Bronchial epithelial cell (primary cell): ENCODE measurements around the gene RABGAP1L. TPM values are rescaled to one million over a fixed set of nuclear protein-coding genes. Genes with fewer than 3 reads are reported as not detected.
A peak's percentile ranks its signal among the peaks of the same experiment; 100 is the strongest.

Source experiments
- DNase-seq: peaks from one replicate; pipeline ENCODE4 v3.0.0-alpha.2; 2010; ENCODE audit warnings: low read depth
- FAIRE-seq: peaks from 2 replicates; lab custom pipeline; 2011; peaks lifted over from hg19 to GRCh38; lab: Jason Lieb, UNC
- H3K27me3 ChIP-seq: 2 replicates; pipeline ENCODE4 v1.5.1; 2011; ENCODE audit warnings: low read length; ENCODE audit not compliant: control insufficient read depth, insufficient read depth
- H3K36me3 ChIP-seq: 2 replicates; pipeline ENCODE4 v1.5.1; 2011; ENCODE audit warnings: low read length; ENCODE audit not compliant: control insufficient read depth, insufficient read depth
- H3K4me3 ChIP-seq: 2 replicates; pipeline ENCODE4 v1.5.1; 2011; ENCODE audit warnings: mild to moderate bottlenecking, low read depth, low read length, control low read depth
- total RNA-seq: library from RNA; depleted of rRNA; stranded (reverse); fragments of >200 nt; gene quantifications from 2 replicates; pipeline ENCODE4 v1.2.1, GENCODE V29; 2014
- TF ChIP-seq, protein P1 (sequence below): IDR thresholded peaks from 2 replicates; pipeline ENCODE4 v1.5.1; 2011; ENCODE audit warnings: mild to moderate bottlenecking, moderate library complexity, low read length, control low read depth, inconsistent platforms; ENCODE audit not compliant: insufficient read depth, severe bottlenecking

RABGAP1L gene
- total RNA-seq, 1 donor from 2014 or later: 37.4 TPM

DNA sequence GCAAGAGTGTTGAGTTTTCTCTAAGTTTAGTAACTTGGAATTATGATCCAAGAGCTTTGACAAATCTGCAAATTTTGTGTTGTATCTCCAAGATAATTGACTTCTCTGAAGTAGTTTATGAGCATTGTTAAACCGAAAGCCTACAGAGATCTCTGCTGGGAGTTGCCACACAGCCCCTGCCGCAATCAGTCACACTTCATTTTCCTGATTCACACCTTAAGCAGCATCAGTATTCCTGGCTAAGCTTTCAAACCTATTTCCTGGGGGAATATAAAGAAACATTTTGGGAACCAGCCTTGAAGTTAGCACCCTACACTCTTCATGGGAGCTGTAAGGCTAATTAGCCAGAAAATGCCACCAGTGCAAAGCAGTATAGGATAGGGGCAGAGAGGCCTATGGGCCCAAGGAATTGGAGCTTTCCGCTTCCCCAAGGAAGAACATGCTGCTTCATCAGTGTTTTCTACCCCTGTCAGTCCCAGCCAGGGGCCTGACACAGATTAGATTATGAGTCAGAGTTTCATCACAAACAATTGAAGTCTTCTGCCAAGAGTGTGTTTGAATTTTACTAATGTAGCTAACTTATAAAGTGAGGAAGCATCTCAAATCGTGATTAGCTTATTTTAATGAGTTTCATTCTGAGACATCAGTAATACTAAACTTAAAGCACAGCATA, 817.3 kb downstream of the RABGAP1L start:
- H3K36me3 ChIP-seq: no peaks in the 10 kb centered on the region
- TF ChIP-seq, protein P1, sequence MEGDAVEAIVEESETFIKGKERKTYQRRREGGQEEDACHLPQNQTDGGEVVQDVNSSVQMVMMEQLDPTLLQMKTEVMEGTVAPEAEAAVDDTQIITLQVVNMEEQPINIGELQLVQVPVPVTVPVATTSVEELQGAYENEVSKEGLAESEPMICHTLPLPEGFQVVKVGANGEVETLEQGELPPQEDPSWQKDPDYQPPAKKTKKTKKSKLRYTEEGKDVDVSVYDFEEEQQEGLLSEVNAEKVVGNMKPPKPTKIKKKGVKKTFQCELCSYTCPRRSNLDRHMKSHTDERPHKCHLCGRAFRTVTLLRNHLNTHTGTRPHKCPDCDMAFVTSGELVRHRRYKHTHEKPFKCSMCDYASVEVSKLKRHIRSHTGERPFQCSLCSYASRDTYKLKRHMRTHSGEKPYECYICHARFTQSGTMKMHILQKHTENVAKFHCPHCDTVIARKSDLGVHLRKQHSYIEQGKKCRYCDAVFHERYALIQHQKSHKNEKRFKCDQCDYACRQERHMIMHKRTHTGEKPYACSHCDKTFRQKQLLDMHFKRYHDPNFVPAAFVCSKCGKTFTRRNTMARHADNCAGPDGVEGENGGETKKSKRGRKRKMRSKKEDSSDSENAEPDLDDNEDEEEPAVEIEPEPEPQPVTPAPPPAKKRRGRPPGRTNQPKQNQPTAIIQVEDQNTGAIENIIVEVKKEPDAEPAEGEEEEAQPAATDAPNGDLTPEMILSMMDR: no peak
- FAIRE-seq: peak; percentile 40
- H3K27me3 ChIP-seq: no peaks in the 10 kb centered on the region
- peak; percentile 78 for DNase-seq
- H3K4me3 ChIP-seq: no peak overlapping the region

DNA sequence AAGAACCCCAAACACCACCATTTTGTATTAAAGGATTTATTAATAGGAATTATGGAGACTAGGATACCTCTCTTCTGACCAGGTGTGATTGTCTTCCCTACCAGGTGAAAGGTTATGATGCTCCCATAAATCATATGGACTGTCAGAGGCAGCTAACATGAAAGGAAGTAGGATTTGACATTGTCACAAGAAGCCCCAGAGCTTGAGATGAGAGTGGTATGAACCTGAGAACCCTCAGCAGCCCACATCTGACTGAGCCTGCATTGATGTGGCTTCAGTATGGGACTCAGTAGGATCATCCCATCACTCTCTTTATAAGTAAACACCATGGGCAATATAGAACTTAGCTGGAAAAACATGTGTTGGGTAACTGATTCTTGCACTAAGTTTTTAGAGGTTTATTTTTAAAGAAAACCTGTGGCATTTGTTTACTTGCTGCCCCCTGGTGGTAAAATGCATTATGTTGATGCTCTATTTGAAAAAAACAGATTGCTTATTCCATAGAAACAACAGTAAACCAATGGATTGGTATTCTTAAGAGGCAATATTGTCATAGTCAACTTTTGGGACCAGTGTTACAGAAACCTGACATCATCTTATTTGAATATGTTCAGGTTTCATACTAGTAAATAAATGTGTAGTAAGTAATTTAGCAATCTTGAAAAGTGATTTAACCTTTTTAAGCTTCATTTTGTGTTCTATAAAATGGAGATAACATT, 823.8 kb downstream of the RABGAP1L start:
- TF ChIP-seq, protein P1: peak; percentile 49
- no peak overlapping the region for H3K4me3 ChIP-seq
- no peaks in the 10 kb centered on the region for H3K36me3 ChIP-seq
- H3K27me3 ChIP-seq: no peaks in the 10 kb centered on the region
- FAIRE-seq: no peak
- DNase-seq: peak; percentile 59

DNA sequence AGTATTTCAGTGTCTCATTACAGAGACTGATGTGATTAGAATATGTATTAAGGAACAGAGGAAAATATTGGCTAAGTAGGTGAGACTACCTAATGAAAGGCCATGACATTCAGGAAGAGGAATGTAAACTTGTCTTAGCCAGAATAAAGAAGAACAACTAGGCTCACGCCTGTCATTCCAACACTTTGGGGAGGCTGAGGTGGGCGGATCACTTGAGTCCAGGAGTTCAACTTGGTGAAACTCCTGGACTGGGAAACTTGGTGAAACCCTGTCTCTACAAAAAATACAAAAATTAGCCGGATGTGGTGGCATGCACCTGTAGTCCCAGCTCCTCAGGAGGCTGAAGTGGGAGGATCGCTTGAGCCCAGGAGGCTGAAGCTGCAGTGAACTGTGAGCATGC, 825.6 kb downstream of the RABGAP1L start:
- no peak for DNase-seq
- FAIRE-seq: no peak
- Histone ChIP-seq H3K4me3 (no peak overlapping the region), H3K27me3 (no peaks in the 10 kb centered on the region), H3K36me3 (no peaks in the 10 kb centered on the region)
- TF ChIP-seq, protein P1: no peak

DNA sequence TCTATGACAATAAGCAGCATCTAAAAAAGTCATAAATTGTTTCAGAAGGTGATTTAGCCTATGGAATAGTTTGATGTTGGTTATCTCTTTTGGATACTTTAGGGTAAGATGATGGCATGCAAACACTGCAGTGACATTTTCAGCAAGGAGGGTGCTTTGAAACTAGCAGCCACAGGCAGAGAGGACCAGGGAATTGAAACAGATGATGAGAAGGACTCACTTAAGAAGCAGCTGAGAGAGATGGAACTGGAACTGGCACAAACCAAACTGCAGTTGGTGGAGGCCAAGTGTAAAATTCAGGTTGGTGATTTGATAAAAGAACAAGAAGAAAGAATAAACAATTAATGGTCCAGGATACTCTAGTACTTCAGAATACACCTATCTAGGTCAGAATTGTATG, 829.2 kb downstream of the RABGAP1L start:
- no peaks in the 10 kb centered on the region for H3K36me3 ChIP-seq
- no peak overlapping the region for H3K4me3 ChIP-seq
- TF ChIP-seq, protein P1: no peak
- H3K27me3 ChIP-seq: no peaks in the 10 kb centered on the region
- DNase-seq (no peak), FAIRE-seq (no peak)

DNA sequence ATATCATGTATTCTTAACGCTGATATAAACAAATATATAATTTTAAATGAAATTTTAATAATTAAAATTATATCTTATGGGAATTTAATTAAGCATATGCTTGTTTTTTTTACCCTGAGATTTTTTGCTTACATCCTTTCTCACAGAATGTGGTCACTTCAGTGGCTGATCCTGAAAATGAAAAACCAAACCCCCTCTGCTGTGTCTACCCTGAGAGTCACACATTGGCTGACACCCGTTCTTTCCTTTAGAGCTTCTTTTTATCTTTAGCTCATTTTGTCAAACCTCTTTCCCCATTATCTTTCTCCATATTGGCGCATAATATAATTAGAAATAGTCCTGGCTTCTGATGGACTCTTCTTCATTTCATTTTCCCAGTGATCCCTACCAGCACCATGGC, 829.7 kb downstream of the RABGAP1L start:
- Histone ChIP-seq H3K4me3 (no peak overlapping the region), H3K36me3 (no peaks in the 10 kb centered on the region), H3K27me3 (no peaks in the 10 kb centered on the region)
- no peak for DNase-seq
- no peak for FAIRE-seq
- TF ChIP-seq, protein P1: no peak
